Effector CD8-positive, alpha-beta T cell (primary cell): Measurements from ENCODE around the gene ASPG.

Experiments used
- DNase-seq: peaks from one replicate; lab custom pipeline; 2025; lab: John Stamatoyannopoulos, UW

Gene ASPG

GRCh38 chr14:104116288-104116755 is 30.8 kb downstream of the ASPG start:
- no peak for DNase-seq

GRCh38 chr14:104116756-104117340 is 31.3 kb downstream of the ASPG start:
- DNase-seq: no peak

GRCh38 chr14:104117341-104118005 is 32.0 kb downstream of the ASPG start:
- DNase-seq: no peak

GRCh38 chr14:104118006-104118844 is 32.7 kb downstream of the ASPG start:
- DNase-seq: no peak

GRCh38 chr14:104119119-104119487 is 33.6 kb downstream of the ASPG start:
- no peak for DNase-seq

- DNase-seq: no peak
These were observed 34.2 kb downstream of the ASPG start for GRCh38 chr14:104119488-104120251.

- DNase-seq: no peak
These were observed 34.8 kb downstream of the ASPG start for GRCh38 chr14:104120281-104120741.

- DNase-seq: no peak
These were observed 35.6 kb downstream of the ASPG start for GRCh38 chr14:104121142-104121541.

GRCh38 chr14:104123879-104124278 is 38.4 kb downstream of the ASPG start:
- DNase-seq: no peak

GRCh38 chr14:104125011-104125410 is 39.5 kb downstream of the ASPG start:
- no peak for DNase-seq

- no peak for DNase-seq
These were observed 41.3 kb downstream of the ASPG start for GRCh38 chr14:104126753-104127152.

- DNase-seq: no peak
These were observed 43.5 kb downstream of the ASPG start for GRCh38 chr14:104128981-104129380.

GRCh38 chr14:104129556-104129955 is 44.1 kb downstream of the ASPG start:
- no peak for DNase-seq

GRCh38 chr14:104130974-104131651 is 45.6 kb downstream of the ASPG start:
- no peak for DNase-seq

- no peak for DNase-seq
These were observed 46.6 kb downstream of the ASPG start for GRCh38 chr14:104131968-104132732.

- no peak for DNase-seq
These were observed 47.5 kb downstream of the ASPG start for GRCh38 chr14:104132981-104133380.

GRCh38 chr14:104133496-104133895 is 48.0 kb downstream of the ASPG start:
- DNase-seq: no peak

GRCh38 chr14:104134061-104134965 is 48.8 kb downstream of the ASPG start:
- DNase-seq: no peak

- no peak for DNase-seq
These were observed 49.8 kb downstream of the ASPG start for GRCh38 chr14:104135121-104135903.
